HFF-Myc (cell line): ENCODE measurements around the gene CUX1.
"Not testable (repeated sequence)": the region's sequence is repeated elsewhere in the genome, so short reads cannot be mapped to it uniquely, and the experiment has no call there.

Experiments used
- DNase-seq: peaks from one replicate; pipeline ENCODE4 v3.0.0-alpha.2; 2011; ENCODE audit warnings: low read depth; ENCODE audit errors: extremely low read depth
- H3K4me3 ChIP-seq: replicated peaks from 2 replicates; pipeline ENCODE4 v1.5.1; 2011; ENCODE audit warnings: low read depth, mild to moderate bottlenecking, control low read depth, low read length
- TF ChIP-seq, protein P1 (sequence below): IDR thresholded peaks from 2 replicates; pipeline ENCODE4 v1.5.1; 2012; ENCODE audit warnings: mild to moderate bottlenecking, low read depth, low read length, control low read depth; ENCODE audit errors: missing control alignments

CUX1 gene

DNA sequence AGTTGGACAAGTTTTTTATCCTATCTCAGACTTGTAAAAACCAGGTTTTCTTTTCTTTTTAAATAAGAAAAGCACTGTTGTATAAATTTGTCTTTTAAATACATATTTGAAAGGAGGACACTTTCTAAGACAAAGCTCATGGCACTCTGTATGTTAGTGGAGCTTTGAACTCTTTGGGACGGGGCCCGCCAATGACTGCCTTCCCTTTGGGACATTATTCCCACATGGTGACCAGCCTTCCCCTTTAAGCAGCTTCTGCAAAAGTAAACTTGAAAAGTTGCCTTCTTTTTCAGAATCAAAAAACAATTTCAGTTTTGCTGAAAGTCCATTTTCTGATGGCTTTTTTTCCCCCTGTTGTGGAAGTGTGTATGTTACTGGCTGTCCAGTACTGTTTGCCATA is 1.8 kb downstream of the CUX1 start:
- TF ChIP-seq, protein P1, sequence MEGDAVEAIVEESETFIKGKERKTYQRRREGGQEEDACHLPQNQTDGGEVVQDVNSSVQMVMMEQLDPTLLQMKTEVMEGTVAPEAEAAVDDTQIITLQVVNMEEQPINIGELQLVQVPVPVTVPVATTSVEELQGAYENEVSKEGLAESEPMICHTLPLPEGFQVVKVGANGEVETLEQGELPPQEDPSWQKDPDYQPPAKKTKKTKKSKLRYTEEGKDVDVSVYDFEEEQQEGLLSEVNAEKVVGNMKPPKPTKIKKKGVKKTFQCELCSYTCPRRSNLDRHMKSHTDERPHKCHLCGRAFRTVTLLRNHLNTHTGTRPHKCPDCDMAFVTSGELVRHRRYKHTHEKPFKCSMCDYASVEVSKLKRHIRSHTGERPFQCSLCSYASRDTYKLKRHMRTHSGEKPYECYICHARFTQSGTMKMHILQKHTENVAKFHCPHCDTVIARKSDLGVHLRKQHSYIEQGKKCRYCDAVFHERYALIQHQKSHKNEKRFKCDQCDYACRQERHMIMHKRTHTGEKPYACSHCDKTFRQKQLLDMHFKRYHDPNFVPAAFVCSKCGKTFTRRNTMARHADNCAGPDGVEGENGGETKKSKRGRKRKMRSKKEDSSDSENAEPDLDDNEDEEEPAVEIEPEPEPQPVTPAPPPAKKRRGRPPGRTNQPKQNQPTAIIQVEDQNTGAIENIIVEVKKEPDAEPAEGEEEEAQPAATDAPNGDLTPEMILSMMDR, result no peak
- no peak for DNase-seq
- H3K4me3 ChIP-seq, result no peak overlapping the region

DNA sequence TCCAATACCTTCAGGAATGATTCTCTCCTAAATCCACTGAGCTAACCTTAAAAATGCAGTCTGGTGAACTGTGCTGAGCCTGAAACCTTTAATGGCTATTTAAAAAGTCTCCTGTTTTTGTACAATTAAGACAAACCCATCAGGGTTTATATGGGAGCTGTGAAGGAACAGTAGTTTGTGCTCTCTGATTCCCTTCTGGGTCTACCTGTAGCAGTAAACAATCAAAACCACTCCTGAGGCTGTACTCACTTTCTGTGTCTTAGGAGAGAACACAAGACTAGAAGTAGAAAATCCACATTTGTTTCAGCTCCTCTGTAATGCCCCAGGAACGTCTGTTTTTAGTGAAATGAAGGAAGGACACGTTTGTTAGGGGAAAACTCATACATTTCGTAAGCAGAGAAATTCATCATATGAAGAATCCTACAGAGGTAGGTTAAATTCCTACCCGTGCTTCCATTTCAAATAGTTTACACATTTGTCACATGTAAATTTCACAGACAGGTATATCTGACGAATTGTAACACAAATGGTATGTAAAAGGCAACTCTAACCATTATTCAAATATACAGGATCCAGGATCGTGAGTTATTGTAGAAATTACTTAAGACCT is 2.6 kb downstream of the CUX1 start:
- H3K4me3 ChIP-seq, result no peak overlapping the region
- TF ChIP-seq, protein P1, result no peak

GRCh38 chr7:101820703-101821102 is 3.3 kb downstream of the CUX1 start:
- TF ChIP-seq, protein P1, result no peak
- peak; percentile 39 for DNase-seq
- H3K4me3 ChIP-seq, result no peak overlapping the region

More for the DNA sequence above, 2.6 kb downstream of the CUX1 start:
- no peak for DNase-seq

DNA sequence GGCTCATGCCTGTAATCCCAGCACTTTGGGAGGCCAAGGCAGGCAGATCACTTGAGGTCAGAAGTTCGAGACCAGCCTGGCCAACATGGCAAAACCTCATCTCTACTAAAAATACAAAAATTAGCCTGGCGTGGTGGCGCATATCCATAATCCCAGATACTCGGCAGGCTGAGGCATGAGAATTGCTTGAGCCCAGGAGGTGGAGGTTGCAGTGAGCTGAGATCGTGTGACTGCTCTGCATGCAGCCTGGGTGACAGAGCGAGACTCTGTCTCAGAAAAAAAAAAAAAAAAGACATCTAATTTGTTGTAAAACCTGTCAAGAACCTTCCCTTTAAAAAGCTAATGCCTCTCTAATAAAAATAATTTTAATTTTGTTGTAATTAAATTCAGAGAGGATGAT is 5.2 kb downstream of the CUX1 start:
- not testable (repeated sequence) for H3K4me3 ChIP-seq, DNase-seq

GRCh38 chr7:101823096-101823495 is 5.7 kb downstream of the CUX1 start:
- TF ChIP-seq, protein P1, result no peak
- no peak overlapping the region for H3K4me3 ChIP-seq
- DNase-seq, result no peak

DNA sequence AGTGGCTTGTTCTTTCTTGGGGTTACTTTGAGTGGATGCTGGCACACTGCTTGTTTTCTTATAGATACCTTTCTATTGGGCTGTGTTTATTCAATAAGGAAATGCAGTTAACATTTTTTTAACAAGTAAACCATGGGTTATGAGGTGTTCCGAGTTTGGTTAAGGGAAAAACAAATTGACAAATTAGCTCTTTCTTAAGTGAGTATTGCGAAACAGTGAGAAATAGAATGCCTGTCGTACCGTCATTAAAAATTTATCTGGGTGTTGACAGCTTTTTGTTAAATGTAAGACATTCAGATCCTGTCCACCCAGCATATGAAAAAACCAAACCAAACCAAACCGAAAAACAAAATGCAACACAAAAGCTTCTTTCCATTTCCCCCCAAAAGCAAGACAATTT is 6.2 kb downstream of the CUX1 start:
- no peak for DNase-seq
- TF ChIP-seq, protein P1, result no peak
- no peak overlapping the region for H3K4me3 ChIP-seq

DNA sequence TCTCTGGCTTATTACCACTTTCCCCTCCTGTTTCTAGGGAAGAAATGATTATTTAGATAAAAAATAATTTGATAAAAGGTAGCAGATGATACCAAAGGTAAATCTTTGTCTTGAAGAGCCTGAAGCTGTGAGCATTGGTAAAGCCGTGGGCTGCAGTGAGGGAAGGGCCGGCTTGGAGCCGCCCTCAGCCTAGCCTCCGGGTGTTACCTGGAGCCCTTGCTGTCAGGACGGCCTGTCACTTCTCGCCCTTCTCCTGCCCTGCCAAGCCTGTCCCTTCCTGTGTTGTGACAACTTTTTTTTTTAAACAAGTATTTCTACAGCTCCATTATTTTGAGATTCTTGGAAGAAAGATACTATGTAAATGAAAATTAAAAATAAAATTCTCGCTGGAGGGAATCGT is 7.0 kb downstream of the CUX1 start:
- TF ChIP-seq, protein P1, result no peak
- no peak for DNase-seq
- H3K4me3 ChIP-seq, result no peak overlapping the region
